Islet precursor cell (in vitro differentiated cells): ENCODE measurements around the gene RNF44.
"Not testable (repeated sequence)": the region's sequence is repeated elsewhere in the genome, so short reads cannot be mapped to it uniquely, and the experiment has no call there.

Experiments used
- DNase-seq: peaks from one replicate; pipeline ENCODE4 v3.0.0-alpha.2; 2018

RNF44 gene

DNA sequence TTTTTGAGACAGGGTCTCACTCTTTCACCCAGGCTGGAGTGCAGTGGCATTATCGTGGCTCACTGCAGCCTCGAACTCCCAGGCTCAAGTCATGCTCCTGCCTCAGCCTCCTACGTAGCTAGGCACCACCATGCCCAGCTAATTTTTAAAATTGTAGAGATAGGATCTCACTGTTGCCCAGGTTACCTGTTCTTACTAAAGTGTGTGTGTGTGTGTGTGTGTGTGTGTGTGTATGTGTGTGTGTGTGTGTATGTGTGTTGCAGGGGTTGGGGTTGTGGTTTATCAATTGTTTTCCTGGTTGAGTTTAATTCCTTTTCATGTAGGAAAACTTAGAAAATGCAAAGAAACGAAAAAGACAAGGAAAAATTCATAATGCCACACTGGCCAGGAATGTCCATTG lies 21.8 kb downstream of the RNF44 start:
- no peak for DNase-seq

DNA sequence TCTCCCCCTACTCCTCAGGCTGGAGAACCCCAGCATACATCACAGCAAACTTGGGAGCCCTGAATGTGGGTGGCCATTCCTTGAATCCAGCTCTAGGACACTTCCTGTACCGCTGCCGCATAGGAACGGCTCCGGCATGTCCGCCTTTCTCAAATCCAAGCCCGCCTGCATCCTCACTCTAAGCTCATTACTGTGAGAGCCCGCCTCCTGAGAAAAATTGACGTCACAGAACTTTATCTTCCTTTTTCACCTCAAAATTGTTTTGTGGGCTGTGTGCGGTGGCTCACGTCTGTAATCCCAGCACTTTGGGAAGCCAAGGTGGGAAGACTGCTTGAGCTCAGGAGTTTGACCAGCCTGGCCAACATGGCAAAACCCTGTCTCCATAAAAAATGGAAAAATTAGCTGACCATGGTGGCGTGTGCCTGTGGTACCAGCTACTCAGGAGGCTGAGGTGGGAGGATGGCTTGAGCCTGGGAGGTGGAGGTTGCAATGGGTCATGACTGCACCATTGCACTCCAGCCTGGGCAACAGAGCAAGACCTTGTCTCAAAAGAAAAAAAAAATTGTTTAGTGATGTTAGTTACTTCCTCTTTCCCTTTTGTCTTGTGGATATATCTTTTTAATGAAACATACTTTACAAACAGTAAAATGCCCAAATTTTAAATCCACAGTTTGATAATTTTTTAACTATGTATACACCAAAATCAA lies 22.8 kb downstream of the RNF44 start:
- no peak for DNase-seq

DNA sequence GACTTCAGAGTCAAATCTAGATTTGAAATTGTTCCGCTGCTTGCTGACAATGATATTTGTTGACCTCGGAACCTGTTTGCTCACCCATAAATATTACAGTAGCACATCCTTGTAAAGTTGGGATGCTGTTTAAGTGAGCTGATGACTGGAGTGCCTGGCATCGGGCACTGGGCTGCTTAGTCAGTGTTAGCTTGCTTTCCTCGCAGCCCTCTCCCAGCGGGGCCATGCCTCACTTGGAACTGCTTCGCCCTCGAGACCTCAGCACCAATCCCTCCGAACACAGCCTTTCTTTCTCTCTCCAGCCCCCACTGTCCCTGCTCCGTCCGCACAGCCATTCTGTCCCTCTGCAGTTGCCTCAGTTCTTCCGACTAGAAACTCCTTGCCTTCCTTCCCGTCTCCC lies 23.4 kb downstream of the RNF44 start:
- DNase-seq: no peak

DNA sequence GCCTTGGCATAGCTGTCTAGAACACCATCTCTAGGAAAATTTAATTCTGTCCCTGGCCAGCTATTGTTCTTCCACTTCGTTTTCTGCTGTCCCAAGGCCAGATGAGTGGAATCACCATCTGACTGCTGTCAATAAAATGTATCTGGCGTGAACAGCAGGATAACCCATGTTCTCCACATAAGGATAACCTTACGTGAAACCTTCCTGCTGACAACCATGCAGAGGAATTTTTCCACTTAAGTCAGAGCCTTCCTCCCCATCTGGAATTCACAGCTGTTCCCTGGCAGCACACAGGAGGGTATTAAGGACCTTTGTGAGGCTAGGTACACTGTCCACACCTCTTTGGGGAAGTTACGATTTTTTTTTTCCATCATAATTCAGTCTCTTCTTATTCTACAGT lies 28.6 kb downstream of the RNF44 start:
- DNase-seq: no peak

DNA sequence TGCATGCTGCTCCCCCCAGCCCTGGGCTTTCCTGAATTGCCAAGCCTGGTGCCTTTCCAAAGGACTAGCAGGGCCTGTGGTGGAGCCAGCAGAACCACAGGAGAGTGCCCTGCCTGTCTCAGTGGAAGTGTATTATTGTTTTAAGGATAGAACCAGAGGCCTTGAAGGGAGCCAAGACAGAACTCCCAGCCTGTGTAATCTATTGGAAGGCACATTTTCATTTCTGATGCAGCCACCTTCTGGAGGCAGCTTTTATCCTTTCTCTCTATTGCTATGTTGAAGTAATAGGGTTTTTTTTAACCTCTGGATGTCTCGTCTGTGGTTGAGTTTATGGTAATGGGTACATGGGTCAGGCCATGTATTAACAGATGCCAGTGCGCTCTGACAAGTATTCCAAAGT lies 29.3 kb downstream of the RNF44 start:
- DNase-seq: no peak

DNA sequence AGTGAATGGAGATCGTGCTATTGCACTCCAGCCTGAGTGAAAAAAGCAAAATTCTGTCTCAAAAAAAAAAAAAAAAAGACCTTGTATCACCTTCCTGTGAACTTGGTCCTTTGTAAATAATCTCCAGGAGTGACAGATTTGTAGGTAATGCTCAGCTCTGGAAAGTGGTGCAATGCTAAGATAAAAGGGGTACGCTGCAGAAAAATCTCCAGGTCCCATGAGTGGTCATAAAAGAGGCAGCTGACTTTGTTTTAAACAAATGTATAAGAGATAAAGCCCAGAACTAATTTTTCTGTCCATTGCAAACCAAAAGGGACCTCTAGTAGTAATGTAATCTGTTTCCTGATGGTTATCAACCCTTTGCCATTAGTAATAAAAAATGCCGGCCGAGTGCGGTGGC lies 33.7 kb downstream of the RNF44 start:
- no peak for DNase-seq

DNA sequence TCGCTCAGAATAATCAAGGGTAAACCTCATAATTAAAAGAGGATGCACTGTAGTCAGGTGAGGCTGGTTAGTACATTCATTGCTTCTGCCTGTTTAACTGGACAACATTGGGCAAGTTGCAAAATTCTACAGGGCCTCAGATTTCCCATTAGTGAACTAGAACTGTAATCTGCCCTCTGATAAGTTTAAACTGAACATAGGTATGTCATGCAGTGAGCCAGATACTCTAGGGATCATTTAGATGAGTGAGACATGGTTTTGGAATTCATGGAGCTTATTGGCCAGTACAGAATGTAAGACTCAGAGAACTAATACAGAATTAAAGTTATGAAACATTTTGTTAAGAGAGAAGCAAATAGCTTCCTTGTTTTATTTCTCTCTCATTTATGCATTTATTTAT lies 35.9 kb downstream of the RNF44 start:
- DNase-seq: no peak

DNA sequence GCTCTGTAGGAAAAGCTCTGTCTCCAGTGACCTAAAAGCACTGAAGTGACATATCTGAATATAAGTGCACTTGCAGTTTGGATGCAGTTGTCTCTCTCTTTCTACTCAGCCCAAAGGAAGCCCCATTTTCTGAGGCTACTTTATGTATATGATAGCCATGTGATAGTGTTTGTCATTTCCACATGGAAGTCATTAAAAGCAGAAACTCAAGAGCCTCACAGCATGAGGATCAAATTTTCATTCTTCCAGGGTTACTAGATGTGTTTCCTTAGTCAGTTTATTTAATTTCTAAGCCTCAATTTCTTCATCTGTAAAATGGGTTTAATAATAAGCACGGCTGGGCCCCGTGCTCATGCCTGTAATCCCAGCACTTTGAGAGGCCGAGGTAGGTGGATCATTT lies 36.7 kb downstream of the RNF44 start:
- DNase-seq: no peak

DNA sequence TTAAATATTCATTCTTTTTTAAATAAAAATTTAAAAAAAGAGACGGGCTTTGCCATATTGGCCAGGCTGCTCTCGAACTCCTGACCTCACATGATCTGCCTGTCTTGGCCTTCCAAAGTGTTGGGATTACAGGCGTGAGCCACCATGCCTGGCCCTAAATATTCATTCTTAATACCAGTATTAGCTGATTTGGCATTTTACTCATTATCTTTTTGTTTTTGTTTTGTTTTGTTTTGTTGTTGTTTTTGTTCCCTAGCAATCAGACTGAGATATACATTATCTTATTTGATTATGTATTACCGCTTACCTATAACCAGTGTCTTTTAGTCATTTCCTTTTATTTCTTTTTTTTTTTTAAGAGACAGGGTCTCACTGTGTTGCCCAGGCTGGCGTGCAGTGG lies 37.9 kb downstream of the RNF44 start:
- DNase-seq: no peak

DNA sequence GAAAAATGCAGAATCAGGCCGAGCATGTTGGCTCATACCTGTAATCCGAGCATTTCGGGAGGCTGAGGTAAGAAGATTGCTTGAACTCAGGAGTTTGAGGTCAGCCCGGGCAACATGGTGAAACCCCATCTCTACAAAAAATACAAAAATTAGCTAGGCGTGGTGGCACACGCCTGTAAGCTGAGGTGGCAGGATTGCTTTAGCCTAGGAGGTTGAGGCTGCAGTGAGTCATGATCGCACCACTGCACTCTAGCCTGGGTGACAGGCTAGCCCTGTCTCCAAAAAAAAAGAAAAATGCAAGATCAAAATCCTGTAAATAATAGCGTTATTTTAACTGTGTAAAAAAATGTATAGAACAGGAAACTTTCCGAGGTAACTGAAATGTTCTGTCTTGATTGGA lies 39.4 kb downstream of the RNF44 start:
- no peak for DNase-seq

DNA sequence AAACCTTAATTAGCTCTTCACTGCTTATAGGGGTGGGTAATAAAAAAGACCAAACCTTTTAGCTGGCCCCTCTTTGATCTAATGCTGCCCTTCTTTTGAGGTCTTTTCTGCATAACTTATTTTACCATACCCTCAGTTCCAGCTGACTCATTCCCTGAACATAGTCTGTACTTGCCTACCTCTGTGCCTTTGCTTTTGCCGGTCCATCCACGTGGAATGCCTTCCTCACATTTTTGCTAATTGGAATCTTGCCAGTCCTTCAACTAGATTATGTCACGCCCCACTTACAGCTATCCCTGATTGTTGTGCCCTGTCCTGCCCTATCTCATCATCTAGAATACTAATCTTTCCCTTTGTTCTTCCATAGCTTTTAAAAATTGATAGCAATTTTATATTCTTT lies 44.8 kb downstream of the RNF44 start:
- no peak for DNase-seq

DNA sequence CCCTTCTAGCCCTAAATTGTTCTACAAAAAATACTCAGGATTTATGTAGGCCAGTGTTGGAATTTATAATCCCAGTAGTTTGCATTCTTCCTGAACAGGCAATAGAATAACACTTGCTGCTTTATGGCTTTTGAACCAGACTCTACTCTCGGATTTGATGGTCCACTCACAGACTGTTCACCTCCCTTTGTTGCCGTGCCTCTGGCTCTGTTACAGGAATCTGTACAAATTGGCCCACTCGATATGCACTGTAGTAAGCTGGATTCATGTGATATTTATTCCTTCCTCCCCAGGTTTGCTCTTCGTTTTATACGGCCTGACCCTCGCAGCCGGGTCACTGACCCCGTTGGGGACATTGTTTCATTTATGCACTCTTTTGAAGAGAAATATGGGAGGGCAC lies 45.3 kb downstream of the RNF44 start:
- no peak for DNase-seq

DNA sequence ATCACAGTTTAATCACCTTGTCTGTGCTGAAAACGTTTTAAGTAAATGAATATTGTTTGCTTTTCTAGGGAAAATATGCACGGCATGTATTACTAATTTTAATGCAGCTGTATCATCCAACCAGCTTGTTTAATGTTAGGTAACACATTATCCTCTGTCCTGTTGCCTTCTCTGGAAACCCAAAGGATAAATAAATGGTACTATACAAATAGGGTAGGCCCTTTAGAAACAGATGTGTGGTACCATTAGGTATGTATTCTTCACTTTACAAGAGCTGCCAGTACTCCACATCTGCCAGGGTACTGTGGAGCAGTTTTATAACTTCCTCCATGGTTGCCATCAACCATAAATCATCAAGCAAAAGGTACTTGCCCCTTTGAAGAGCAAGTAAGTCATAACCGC lies 46.1 kb downstream of the RNF44 start:
- no peak for DNase-seq

DNA sequence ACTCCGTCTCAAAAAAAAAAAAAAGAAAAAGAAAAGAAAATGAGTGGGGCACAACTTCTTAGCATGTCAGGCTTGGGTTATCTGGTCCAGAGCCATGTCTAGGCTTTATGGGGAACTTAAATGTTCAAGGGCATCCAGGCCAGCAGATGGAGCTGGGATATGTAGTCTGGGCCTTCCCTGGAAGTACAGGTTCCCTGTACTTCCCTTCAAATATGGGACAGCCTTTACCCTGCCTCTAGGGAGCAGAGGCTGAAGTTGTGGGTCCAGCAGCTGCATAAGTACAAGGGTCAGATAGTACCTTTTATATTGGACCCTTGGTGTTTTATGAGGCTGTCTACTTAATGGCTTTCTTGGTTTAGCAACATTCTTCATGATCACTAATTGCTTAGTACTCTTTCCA lies 46.9 kb downstream of the RNF44 start:
- no peak for DNase-seq

DNA sequence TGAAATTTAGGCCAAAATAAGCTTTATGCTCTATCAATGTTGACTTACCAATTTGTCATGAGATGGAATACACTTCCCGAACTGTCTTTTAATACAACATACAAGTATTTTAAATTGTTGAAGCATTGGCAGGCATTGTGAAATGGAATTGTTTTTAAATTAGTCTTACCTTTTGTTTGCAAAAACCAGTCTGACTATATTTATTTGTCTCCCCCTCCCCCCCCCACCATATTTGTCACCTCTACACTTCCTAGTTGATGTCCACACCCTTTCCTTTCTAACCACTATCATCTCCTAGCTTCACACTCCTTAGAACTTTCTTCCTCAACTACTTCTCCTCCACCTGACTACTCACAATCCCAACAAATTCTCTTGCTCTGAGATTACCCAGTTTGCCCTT lies 48.1 kb downstream of the RNF44 start:
- no peak for DNase-seq

DNA sequence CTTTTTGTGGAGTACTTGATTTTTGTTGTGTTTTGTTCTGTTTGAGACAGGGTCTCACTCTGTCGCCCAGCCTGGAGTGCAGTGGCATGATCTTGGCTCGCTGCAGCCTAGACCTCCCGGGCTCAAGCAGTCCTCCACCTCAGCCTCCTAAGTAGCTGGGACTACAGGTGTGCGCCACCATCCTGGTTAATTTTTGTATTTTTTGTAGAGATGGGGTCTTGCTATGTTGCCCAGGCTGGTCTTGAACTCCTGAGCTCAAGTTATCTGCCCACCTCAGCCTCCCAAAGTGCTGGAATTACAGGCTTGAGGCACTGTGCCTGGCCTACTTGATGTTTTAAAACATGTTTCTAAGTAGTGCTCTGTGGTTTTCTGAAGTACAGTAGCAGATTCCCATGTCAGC lies 50.0 kb downstream of the RNF44 start:
- not testable (repeated sequence) for DNase-seq

DNA sequence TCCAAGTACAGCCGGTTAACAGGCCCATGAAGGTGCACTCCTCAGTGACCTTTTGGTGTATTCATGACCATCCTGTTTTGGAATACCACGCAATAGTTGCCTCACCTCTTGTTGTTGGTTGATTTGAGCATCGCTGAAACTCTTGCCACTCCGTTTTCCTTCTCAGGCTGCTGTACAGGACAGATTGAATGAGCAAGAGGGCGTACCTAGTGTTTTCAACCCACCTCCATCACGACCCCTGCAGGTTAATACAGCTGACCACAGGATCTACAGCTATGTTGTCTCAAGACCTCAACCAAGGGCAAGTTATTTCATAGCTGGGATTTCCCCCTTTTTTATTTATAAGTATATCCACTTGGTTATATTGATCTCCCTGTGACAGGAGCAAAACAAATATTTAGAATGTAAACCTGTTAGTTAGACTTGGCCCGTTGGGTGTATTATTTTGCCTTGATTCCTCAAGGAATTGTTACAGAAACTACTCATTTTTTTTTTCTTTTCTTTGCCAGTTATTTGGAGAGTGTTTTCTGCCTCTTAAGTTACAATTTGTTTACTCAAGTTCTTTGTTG lies 50.9 kb downstream of the RNF44 start:
- DNase-seq: no peak

DNA sequence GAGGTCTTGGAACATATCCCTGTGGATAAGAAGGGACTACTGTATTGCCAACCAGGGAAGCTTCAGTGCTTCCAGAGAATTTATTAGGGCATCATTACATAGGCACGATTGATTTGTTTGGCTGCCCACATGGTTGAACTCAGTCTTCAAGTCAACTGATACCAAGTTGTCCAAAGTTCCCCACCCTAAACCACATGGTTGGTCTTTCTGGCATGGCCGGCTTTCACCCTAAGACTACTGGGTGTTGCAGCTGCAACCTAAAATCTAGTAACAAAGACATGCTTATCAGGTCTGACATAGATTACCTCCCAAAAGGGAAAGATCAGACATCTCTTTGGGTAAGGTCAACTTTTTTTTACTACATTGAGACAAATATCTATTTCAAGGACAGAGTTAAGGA lies 52.0 kb downstream of the RNF44 start:
- no peak for DNase-seq

DNA sequence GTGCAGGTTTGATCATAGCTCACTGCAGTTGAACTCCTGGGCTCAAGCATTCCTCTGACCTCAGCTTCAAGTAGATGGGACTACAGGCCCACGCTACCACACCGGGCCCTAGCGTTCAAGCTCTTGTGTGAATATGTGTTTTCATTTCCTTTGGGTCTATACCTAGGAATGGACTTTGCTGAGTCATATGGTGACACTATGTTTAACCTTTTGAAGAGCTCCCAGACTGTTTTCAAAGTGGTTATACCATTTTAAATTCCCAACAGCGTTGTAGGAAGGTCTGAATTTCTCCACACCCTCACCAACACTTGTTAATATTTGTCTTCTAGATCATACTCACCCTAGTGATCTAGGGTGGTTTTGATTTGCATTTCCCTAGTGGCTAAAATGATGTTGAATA lies 55.5 kb downstream of the RNF44 start:
- DNase-seq: no peak
